Panc1 (cell line): ENCODE measurements around the gene RASGEF1C.

Source experiments
- POLR2AphosphoS5 ChIP-seq: IDR thresholded peaks from 2 replicates; pipeline ENCODE4 v1.6.1; 2012; ENCODE audit warnings: mild to moderate bottlenecking, low read depth, low read length, moderate library complexity
- SIN3A ChIP-seq: IDR thresholded peaks from 2 replicates; pipeline ENCODE4 v1.6.1; 2012; ENCODE audit warnings: low read depth, mild to moderate bottlenecking, low read length, moderate library complexity, borderline replicate concordance; ENCODE audit not compliant: insufficient read depth
- TCF7L2 ChIP-seq: IDR thresholded peaks from 2 replicates; pipeline ENCODE4 v1.6.1; 2011; ENCODE audit warnings: mild to moderate bottlenecking, low read depth, low read length, inconsistent platforms
- TF ChIP-seq, protein P1 (sequence below): fragments of 450-650 bp; IDR thresholded peaks from 2 replicates; pipeline ENCODE4 v1.5.1; 2017; ENCODE audit warnings: mild to moderate bottlenecking
- TF ChIP-seq, protein P2 (sequence below), 2 experiments: IDR thresholded peaks; 2 replicates each; pipeline ENCODE4 v1.6.1; 2011 to 2012; ENCODE audit warnings: low read depth in 2 of 2, control low read depth in 1 of 2, low read length in 1 of 2, mild to moderate bottlenecking in 1 of 2, moderate library complexity in 1 of 2; ENCODE audit not compliant: insufficient read depth in 1 of 2

DNA sequence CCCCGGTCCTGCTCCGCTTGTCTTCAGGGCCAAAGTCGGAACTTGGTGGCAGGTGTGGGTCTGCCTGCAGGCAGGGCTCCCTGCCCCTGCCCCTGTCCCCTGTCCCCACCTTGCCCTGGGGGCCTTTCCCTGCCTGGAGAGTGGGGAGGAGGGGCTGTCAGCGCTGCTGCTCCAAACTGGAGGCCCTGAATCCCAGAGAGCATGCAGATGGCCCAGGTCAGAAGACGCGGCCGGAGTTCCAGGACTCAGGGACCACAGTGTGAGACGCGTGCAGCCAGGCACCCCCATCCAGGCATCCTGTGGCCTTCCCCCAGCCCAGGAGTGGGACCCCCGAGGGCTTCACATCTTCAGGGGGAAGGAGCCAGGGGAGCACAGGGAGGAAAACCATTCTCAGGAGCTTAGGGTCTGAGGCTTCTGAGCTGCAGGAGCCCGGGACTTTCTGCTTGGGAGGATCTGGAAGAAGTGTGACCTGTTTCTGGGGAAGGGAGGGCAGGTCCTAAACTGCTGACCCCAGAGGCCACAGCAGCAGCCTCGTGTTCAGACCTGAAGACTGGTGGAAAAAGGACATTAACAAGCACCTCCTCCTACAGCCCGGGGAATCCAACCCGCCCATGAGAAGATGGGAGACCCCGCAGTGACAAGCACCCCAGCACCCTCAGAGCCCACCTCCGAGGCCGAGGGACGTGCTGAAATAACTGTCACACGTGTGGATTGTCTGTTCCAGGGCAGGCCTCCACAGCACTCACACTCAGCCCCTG, 38.0 kb downstream of the RASGEF1C start:
- TF ChIP-seq, protein P1, sequence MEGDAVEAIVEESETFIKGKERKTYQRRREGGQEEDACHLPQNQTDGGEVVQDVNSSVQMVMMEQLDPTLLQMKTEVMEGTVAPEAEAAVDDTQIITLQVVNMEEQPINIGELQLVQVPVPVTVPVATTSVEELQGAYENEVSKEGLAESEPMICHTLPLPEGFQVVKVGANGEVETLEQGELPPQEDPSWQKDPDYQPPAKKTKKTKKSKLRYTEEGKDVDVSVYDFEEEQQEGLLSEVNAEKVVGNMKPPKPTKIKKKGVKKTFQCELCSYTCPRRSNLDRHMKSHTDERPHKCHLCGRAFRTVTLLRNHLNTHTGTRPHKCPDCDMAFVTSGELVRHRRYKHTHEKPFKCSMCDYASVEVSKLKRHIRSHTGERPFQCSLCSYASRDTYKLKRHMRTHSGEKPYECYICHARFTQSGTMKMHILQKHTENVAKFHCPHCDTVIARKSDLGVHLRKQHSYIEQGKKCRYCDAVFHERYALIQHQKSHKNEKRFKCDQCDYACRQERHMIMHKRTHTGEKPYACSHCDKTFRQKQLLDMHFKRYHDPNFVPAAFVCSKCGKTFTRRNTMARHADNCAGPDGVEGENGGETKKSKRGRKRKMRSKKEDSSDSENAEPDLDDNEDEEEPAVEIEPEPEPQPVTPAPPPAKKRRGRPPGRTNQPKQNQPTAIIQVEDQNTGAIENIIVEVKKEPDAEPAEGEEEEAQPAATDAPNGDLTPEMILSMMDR, result no peak
- TF ChIP-seq SIN3A, result no peak
- TF ChIP-seq, protein P2, sequence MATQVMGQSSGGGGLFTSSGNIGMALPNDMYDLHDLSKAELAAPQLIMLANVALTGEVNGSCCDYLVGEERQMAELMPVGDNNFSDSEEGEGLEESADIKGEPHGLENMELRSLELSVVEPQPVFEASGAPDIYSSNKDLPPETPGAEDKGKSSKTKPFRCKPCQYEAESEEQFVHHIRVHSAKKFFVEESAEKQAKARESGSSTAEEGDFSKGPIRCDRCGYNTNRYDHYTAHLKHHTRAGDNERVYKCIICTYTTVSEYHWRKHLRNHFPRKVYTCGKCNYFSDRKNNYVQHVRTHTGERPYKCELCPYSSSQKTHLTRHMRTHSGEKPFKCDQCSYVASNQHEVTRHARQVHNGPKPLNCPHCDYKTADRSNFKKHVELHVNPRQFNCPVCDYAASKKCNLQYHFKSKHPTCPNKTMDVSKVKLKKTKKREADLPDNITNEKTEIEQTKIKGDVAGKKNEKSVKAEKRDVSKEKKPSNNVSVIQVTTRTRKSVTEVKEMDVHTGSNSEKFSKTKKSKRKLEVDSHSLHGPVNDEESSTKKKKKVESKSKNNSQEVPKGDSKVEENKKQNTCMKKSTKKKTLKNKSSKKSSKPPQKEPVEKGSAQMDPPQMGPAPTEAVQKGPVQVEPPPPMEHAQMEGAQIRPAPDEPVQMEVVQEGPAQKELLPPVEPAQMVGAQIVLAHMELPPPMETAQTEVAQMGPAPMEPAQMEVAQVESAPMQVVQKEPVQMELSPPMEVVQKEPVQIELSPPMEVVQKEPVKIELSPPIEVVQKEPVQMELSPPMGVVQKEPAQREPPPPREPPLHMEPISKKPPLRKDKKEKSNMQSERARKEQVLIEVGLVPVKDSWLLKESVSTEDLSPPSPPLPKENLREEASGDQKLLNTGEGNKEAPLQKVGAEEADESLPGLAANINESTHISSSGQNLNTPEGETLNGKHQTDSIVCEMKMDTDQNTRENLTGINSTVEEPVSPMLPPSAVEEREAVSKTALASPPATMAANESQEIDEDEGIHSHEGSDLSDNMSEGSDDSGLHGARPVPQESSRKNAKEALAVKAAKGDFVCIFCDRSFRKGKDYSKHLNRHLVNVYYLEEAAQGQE (IDR thresholded peaks at IDR 0.05; ENCODE audit: insufficient read depth in 1 of 2, low read depth in 2 of 2, low read length in 1 of 2), result no peak
- no peak for TF ChIP-seq POLR2AphosphoS5
- TF ChIP-seq TCF7L2, result no peak
